HEK293 (cell line): ENCODE measurements around the gene ASXL3.

Experiments
- AEBP2 ChIP-seq: fragments of 450-650 bp; formaldehyde crosslinking; IDR thresholded peaks from 2 replicates; pipeline ENCODE4 v1.5.1; 2016; ENCODE audit warnings: missing biosample characterization, missing genetic modification characterization, borderline replicate concordance
- REST ChIP-seq: fragments of 450-650 bp; formaldehyde crosslinking; IDR thresholded peaks from 2 replicates; pipeline ENCODE4 v1.5.1; 2016; ENCODE audit warnings: missing biosample characterization, missing genetic modification characterization
- ZFP3 ChIP-seq: fragments of 450-650 bp; formaldehyde crosslinking; IDR thresholded peaks from 2 replicates; pipeline ENCODE4 v1.5.1; 2016; ENCODE audit warnings: low read depth, missing biosample characterization, missing genetic modification characterization
- ZNF18 ChIP-seq: fragments of 450-650 bp; formaldehyde crosslinking; IDR thresholded peaks from 2 replicates; pipeline ENCODE4 v1.5.1; 2016; ENCODE audit warnings: missing biosample characterization, missing genetic modification characterization
- TF ChIP-seq, protein P1 (sequence below): fragments of 450-650 bp; formaldehyde crosslinking; IDR thresholded peaks from 2 replicates; pipeline ENCODE4 v1.5.1; 2016; ENCODE audit warnings: missing biosample characterization, missing genetic modification characterization

GRCh38 chr18:33581856-33582255 lies 3.8 kb downstream of the ASXL3 start:
- no peak for TF ChIP-seq ZNF18 (tag by site-specific recombination)
- no peak for TF ChIP-seq AEBP2 (tag by site-specific recombination)
- TF ChIP-seq, protein P1, sequence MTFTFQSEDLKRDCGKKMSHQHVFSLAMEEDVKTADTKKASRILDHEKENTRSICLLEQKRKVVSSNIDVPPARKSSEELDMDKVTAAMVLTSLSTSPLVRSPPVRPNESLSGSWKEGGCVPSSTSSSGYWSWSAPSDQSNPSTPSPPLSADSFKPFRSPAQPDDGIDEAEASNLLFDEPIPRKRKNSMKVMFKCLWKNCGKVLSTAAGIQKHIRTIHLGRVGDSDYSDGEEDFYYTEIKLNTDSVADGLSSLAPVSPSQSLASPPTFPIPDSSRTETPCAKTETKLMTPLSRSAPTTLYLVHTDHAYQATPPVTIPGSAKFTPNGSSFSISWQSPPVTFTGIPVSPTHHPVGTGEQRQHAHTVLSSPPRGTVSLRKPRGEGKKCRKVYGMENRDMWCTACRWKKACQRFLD (tag by site-specific recombination) = no peak
- TF ChIP-seq ZFP3 (tag by site-specific recombination) = no peak
- no peak for TF ChIP-seq REST
